ENCODE results near the gene DNAH1.
"Not testable (repeated sequence)": the region's sequence is repeated elsewhere in the genome, so short reads cannot be mapped to it uniquely, and the experiment has no call there.

DNAH1 gene

GRCh38 chr3:52315977-52316764 is at the start of gene DNAH1:
TSS of gene DNAH1 (plus strand) at chr3:52316319. CDS start at chr3:52322443, 6,124 bp downstream.
- DNase-seq = no peak

DNA sequence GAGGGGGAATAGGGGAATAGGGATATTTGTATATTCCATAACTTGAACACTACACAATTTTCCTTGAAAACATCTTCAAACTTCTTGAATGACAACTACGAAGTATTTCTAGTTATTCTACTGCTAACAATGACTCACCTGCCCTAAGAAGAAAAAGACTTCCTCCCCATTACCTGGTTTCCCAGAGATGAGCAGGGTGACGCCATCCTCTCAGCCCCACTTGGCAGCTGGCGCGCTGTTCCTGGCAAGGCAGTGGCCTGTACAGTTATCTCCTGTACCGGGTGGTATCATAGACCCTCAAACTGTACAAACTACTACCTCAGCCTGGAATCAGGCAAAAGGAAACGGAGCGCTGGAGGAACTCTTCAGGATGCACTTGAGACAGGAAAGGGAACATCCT is 48.1 kb upstream of the DNAH1 start:
- peak; percentile 68 to 72 for DNase-seq

DNA sequence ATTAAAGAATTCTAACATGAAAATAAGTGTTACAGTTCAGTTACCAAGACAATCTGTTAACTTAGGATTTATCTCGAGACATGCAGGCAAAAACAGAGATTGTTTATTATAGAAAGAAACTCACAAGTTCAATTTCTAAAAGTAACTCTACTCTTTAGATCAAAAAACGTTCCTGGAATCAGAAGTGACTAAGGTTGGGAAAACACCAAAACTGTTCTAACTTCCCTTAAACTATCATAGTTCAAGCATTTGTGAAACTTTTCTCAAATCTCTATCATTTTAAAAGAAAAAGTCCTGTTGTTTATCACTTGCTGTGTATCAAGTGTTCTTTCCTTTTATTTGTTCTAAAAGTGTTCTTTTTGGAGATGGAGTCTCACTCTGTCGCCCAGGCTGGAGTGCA is 46.3 kb upstream of the DNAH1 start:
- DNase-seq = no peak

GRCh38 chr3:52270252-52270754 is 45.8 kb upstream of the DNAH1 start:
- no peak for DNase-seq

- DNase-seq = not testable (repeated sequence)
Observed at GRCh38 chr3:52272172-52272571, 43.9 kb upstream of the DNAH1 start.

DNA sequence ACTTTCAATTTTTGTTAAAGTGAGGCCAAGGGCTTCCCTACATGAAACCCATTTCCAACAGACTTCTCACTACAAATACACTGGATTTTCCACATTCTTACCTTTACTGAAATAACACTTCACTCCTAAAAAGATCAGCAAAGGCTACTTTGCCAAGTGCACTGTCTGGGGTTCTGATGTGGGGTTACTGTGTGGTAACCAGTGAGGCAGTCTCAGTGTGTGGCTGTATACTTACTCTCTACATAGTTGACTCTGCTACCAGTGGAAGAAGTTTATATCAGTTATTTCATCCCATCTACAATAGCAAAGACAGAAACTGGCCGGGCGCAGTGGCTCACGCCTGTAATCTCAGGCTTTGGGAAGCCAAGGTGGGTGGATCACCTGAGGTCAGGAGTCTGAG is 43.3 kb upstream of the DNAH1 start:
- no peak for DNase-seq

GRCh38 chr3:52274781-52275180 is 41.3 kb upstream of the DNAH1 start:
- not testable (repeated sequence) for DNase-seq

- peak; percentile 74 to 79 for DNase-seq
Observed at GRCh38 chr3:52277071-52277964, 38.8 kb upstream of the DNAH1 start.

- peak in 1 of 2 donors; percentile 51 for DNase-seq
Observed at GRCh38 chr3:52277972-52278509, 38.1 kb upstream of the DNAH1 start.

DNA sequence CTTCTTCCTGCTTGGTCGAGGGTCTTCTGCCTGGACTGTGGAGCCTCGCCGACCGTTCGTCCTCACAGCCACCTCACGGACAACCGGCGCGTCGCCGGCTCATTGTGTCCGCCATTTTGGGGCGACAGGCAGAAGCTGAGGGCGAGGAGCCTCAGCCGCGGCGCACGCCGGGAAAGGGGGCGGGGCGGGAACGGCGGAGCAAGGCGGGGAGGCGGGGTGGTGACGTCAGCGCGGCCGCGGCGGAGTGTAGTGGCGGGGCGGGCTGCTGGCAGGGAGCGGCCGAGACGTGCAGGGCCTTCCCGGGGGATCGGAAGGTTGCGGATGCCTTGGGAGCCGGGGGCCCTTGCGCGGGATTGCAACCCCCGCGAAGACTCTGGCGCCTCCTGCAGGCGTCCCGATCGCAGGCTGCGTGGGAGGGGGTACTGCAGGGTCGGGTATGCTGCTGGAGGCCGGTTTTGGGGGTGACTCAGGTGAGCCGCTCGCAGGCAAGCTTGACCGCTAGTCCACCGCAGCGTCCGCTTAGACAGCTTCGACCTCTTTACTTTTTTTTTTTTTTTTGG is 37.5 kb upstream of the DNAH1 start, which contains the start of gene WDR82:
TSS of gene WDR82 (minus strand) at position 140 of the 560 bp plus-strand sequence. CDS start 288 bp downstream, outside the sequence.
- peak; percentile 98 for DNase-seq

GRCh38 chr3:52279596-52279995 is 36.5 kb upstream of the DNAH1 start:
- DNase-seq = no peak

DNA sequence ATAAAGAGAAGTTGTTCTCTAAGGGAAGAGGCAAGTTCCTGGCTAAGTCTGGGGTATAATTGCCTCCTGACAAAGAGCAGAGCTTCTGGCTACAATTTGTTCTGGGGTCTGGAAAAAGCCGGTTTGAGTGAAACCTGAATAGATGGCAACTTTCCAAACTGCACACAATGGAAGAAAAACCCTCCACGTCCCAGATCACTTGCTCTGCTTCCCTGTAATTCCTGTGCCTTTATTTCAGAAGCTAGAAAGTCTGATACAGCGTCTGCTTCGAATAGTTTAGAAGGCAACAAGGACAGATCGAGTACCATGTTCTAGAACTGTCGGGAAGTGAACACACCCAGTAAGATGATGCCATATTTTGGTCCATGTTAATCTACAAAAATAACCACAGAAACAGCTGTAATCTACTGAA is 36.1 kb upstream of the DNAH1 start:
- no peak for DNase-seq

- peak in 1 of 2 donors; percentile 36 for DNase-seq
Observed at GRCh38 chr3:52281981-52282801, 33.9 kb upstream of the DNAH1 start.

- DNase-seq = no peak
Observed at GRCh38 chr3:52283306-52283705, 32.8 kb upstream of the DNAH1 start.

DNA sequence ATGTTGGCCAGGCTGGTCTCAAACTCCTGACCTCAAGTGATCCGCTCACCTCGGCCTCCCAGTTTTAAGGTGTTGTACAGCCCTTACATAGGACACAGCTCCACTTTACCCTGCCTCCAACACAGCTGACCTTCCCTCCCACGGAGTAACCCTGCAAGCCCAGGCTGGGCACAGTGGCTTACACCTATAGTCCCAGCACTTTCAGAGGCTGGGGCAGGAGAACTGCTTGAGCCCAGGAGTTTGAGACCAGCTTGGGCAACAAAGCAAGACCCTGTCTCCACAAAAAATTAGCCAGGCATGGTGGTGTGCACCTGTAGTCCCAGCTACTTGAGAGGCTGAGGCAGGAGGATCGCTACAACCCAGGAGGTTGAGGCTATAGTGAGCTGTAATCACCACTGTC is 32.1 kb upstream of the DNAH1 start:
- DNase-seq = not testable (repeated sequence)

- no peak for DNase-seq
Observed at GRCh38 chr3:52286777-52287110, 29.4 kb upstream of the DNAH1 start.

GRCh38 chr3:52288674-52289073 is 27.4 kb upstream of the DNAH1 start:
- no peak for DNase-seq

- DNase-seq = no peak
Observed at GRCh38 chr3:52289338-52289746, 26.8 kb upstream of the DNAH1 start.

- DNase-seq = no peak
Observed at GRCh38 chr3:52289747-52290595, 26.1 kb upstream of the DNAH1 start.

GRCh38 chr3:52290596-52291507 is 25.3 kb upstream of the DNAH1 start:
- DNase-seq = no peak

Measured in activated CD4-positive, alpha-beta T cell treated with anti-CD3 and anti-CD28 coated beads for 4 hours (primary cell).